NOMO-1 treated with DMSO at 0.1 percent for 48 hours (cell line): ENCODE measurements around the gene TASP1.

Experiments used
- DNase-seq: peaks from one replicate; lab custom pipeline; 2025; ENCODE audit not compliant: unreplicated experiment; lab: John Stamatoyannopoulos, UW

TASP1 gene

DNA sequence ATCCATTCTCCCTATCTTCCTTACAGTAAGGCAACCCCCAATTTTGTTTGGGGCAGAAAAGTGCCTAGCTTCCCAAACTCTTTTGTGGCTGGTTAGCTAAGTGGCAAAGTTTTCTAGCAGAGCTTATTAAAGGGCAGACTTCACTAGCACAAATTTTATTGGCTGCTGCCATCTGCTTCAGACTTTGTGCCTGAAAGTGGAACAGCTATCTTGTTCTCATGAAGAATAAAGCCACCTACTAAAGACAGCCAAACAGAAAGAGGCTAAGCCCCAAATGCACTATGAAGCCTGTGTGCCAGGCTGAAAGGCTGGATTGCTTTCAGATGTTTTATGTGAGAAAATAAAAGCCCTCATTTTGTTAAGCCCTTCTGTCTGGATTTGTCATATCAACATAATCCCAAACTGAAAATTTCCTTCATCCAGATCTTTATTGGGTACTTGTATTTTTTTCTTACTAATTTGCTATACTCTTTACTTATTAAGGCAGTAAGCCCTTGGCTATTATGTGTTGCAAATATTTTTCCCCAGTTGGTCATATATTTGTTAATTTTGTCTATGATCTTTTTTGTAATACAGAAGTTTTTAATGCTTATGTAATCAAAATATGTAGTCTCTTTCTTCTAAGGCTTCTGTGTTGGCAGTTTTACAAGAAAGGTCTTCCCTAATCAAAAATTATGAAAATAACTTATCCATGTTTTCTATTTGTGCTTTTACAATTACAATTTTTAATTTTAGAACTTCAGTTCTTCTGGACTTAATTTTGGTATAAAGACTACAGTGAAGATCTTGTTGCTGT, 191.1 kb downstream of the TASP1 start:
- no peak for DNase-seq

- DNase-seq, result no peak
Measured at GRCh38 chr20:13443690-13444089, 195.0 kb downstream of the TASP1 start.

GRCh38 chr20:13442986-13443385, 195.7 kb downstream of the TASP1 start:
- DNase-seq, result no peak

DNA sequence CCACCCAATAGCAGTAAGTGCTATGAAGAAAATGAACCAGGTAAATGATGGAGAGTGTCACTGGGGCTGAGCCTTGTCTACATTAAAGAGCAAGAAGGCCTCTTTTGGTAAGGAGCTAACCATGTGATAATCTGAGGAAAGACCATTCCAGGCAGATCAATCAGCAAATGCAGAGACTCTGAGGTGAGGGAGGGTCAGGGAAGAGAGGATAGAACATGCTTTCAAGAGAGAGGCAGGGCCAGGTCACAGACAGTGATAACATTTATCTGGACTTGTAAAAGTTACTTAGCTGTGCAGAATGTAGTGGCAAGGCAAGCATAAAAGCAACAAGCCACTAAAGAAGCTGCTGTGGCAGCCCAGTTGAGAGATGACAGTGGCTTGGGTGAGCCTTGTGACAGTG, 197.3 kb downstream of the TASP1 start:
- no peak for DNase-seq

DNA sequence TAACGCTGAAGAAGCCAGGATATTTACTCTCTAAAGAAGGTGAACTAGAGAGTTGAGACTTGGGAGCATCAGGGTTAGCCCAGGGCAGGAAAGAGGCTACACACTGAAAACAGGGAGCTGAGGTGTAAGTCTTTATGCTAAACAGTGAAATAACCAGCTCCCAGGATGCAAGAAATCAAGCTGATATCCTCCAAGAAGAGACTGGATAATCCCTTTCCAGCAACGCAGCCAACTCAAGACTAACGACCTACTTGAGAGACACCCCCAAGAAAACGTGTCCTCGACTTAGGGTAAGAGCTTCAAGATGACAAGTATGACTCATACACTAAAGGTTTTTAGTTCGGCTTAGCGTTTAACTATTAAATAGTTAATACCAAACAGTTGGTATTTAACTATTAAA, 202.2 kb downstream of the TASP1 start:
- DNase-seq, result no peak

DNA sequence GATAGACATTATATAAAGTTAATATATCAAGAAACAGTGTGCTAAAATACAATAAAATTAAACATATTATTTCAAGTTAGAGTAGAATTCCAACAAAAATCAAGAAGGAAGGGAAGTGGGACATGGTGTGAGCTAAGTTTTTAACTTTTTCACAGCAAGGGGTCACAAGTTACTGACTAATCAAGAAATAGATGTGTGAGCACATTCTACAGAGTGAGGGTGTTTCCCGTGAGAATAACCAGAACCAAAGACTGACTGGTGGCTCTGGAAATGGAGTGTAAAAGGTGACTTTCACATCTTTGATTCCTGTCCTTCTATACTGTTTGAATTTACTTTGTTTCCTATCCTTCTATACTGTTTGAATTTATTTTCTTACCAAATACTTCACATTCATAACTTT, 206.6 kb downstream of the TASP1 start:
- DNase-seq, result no peak

DNA sequence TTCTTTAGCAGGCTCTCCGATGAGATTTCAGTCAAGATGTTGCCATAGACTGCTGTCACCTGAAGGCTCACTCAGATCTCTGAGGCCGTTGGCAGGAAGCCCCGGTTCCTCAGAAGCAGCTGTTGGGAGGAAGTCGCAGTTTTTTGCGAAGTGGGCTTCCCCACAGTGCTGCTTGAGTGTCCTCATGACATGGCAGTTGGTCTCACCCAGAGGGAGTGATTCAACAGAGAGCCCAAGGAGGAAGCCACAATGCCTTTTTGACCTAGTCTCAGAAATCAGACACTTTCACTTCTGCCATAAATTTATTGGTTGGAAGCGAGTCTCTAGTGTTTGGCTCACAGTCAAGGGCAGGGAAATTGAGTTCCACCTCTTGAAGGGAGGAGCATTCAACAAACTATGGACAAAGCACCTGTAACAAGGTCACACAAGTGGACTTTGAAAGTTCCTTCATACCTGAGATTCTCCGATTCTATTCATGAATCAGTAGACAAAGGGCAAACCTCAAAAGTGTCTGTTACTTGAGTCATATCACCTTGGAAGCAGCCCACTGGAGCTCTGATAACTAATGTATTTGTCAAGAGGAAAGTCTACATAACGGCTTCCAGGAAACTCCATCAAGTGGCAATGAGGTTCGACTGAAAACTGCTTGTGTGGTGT, 208.3 kb downstream of the TASP1 start:
- peak; percentile 85 for DNase-seq

DNA sequence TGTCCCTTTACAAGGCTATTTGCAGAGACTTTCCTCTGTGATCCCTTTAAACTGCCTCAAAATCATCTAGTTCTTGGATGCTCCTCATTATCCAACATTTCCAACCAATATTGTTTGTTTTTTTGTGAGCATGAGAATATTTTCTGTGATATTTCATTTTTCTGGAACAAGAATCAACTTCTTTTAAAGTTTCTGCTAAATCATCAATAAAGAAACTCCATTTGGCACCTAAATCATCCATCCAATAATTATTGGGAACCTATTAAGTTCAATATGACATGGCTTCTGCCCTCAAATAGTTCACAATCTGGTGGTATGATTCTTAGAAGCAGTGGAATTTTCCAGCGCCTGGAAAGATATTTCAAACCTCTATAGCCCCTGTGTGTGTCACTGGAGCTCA, 210.0 kb downstream of the TASP1 start:
- DNase-seq, result no peak

DNA sequence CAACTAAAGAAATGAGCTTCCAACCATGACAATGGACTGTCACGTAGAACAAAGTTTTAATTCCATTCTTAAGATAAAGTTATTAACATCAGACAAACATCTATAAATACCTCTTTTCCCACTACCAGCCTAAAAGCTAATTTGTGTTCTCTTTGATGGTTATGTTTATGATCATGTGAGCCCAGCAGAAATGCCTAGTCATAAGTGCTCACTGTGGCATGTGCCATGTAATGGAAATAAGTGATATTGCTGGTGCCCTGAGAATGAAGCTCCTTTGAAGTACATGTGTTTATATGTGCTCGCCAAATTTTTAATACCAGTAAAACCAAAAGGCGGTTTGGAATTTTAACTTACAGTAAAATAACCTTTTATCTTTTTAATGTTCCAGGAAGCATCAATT, 211.9 kb downstream of the TASP1 start:
- no peak for DNase-seq

GRCh38 chr20:13425381-13426135, 213.2 kb downstream of the TASP1 start:
- DNase-seq, result no peak

- no peak for DNase-seq
Measured at GRCh38 chr20:13424174-13424833, 214.4 kb downstream of the TASP1 start.

DNA sequence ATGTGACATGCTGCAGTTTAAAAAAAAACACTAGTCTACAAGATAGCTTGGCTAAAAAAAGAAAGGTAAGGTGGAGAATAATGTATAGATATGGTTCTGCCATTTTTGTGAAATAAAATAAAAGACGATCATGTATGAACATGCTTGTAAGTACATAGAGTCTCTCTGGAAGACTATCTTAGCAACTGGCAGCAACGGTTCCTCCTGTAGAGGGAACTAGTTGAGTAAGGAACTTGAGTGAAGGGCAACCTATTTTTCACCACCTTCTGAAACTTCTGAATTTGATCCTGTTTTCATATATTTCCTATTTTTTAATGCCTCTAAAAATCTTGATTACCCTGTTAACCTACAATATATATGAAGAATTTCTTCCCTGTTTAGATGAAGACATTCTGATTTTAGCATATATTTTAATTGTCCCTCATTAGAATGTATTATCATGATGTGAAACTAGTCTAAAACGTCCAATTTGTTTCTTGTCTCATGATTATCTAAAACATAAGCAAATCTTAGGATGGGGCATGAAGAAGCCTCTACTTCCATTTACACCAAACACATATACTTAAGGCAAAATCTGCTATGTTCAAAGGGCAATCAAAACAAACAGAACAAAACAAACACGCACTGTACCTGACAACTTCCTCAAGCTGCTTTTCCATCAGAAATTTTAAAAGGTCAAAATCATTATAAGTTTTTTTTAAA, 215.1 kb downstream of the TASP1 start:
- peak; percentile 1 for DNase-seq

GRCh38 chr20:13422637-13423036, 216.1 kb downstream of the TASP1 start:
- DNase-seq, result no peak

DNA sequence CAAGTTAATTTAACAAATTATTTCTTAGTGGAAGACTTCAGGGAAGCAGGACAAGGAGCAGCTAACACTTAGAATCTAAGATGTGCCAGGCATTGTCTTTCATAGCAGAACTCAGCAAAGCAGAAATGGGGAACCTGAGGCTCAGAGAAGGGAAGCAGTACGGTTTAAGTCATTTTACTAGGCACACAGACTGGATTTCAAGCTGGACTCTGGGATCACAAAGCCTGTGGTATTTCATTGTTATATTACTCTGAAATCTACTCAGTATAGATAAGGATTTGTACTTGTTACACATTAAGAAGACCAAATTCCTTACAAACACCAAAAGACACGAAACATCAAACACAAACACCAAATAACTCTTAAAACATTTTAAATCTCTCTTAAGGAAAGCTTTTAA, 218.1 kb downstream of the TASP1 start:
- peak; percentile 3 for DNase-seq

GRCh38 chr20:13419477-13419876, 219.3 kb downstream of the TASP1 start:
- DNase-seq, result no peak

GRCh38 chr20:13418263-13419229, 220.2 kb downstream of the TASP1 start:
- peak; percentile 33 for DNase-seq

- no peak for DNase-seq
Measured at GRCh38 chr20:13416531-13416930, 222.2 kb downstream of the TASP1 start.

DNA sequence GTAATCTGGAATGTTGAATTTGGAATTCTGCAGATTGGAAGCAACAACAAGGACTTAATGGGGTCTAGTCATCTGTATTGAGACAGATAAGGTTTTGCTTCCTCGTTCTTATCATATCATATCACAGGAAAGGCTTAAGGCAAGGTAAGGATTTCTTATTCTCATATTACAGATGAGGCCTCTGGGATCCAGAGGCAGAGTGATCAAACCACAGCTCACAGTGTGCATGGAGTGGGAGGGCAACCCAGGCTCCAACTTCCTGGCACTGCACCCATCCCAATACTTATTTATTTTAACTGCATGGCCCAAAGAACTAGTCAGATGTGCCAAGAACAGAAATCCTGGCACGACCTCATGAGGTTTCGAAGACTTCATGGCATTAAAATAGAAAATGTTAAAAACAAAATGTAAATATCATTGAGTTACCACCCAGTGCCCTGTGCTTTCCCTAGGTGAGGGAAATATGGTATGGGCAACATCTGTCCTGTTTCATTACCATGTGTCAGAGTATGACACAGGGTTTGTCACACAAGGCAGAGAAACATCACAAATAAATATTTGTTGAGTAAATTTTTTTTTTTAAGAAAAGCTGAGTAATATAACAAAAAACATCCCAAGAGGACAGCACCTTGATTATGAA, 225.8 kb downstream of the TASP1 start:
- no peak for DNase-seq

- DNase-seq, result no peak
Measured at GRCh38 chr20:13404293-13404692, 234.4 kb downstream of the TASP1 start.
